PC-9 (cell line): Measurements from ENCODE around the gene BPI.

Experiments
- EZH2 ChIP-seq: fragments of 200-600 bp; sonication (generic); IDR thresholded peaks from 2 replicates; pipeline ENCODE4 v1.8.0; 2017; ENCODE audit warnings: antibody characterized with exemption, low read depth
- TF ChIP-seq, protein P1 (sequence below): fragments of 200-600 bp; sonication (generic); conservative IDR thresholded peaks from 2 replicates; pipeline ENCODE4 v1.6.1; 2017; ENCODE audit warnings: mixed run types, antibody characterized with exemption, mild to moderate bottlenecking, moderate library complexity

DNA sequence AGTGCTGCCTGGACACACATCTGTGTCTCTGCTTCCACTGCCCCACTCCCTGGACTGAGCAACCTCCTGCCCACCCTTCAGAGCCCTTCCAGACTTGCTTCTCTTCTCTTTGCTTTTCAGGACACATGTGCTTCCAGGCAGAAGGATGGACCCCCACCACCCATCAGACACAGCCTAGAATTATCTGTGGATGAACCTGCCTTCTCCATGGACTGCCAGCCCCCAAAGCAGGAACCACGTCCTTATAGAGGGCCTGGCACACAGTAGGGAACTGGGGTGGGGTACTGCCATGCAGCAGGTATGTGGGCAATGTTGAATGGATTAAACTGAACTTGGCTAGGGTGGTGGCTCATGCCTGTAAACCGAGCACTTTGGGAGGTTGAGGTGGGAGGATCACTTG lies 47.0 kb upstream of the BPI start:
- TF ChIP-seq, protein P1, sequence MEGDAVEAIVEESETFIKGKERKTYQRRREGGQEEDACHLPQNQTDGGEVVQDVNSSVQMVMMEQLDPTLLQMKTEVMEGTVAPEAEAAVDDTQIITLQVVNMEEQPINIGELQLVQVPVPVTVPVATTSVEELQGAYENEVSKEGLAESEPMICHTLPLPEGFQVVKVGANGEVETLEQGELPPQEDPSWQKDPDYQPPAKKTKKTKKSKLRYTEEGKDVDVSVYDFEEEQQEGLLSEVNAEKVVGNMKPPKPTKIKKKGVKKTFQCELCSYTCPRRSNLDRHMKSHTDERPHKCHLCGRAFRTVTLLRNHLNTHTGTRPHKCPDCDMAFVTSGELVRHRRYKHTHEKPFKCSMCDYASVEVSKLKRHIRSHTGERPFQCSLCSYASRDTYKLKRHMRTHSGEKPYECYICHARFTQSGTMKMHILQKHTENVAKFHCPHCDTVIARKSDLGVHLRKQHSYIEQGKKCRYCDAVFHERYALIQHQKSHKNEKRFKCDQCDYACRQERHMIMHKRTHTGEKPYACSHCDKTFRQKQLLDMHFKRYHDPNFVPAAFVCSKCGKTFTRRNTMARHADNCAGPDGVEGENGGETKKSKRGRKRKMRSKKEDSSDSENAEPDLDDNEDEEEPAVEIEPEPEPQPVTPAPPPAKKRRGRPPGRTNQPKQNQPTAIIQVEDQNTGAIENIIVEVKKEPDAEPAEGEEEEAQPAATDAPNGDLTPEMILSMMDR: no peak
- no peak for TF ChIP-seq EZH2
